GM23248 (cell line): Measurements from ENCODE around the gene PDGFRA. TPM values are rescaled to one million over a fixed set of nuclear protein-coding genes. Genes with fewer than 3 reads are reported as not detected.

Experiments
- DNase-seq: peaks from one replicate; pipeline ENCODE4 v3.0.0-alpha.2; 2015
- H2AFZ ChIP-seq: fragments of 200-600 bp; sonication (generic); 2 replicates; pipeline ENCODE4 v1.6.1; 2016; ENCODE audit warnings: antibody characterized with exemption
- H3F3A ChIP-seq: fragments of 200-600 bp; sonication (generic); 2 replicates; pipeline ENCODE4 v1.6.1; 2016; ENCODE audit warnings: mild to moderate bottlenecking, antibody characterized with exemption, mixed run types; ENCODE audit not compliant: insufficient read depth
- H3K27ac ChIP-seq: fragments of 200-600 bp; sonication (generic); 2 replicates; pipeline ENCODE4 v1.5.1; 2016; ENCODE audit warnings: mild to moderate bottlenecking
- H3K27me3 ChIP-seq: fragments of 200-600 bp; sonication (generic); replicated peaks from 2 replicates; pipeline ENCODE4 v1.6.1; 2016; ENCODE audit warnings: mild to moderate bottlenecking; ENCODE audit not compliant: insufficient read depth
- H3K36me3 ChIP-seq: fragments of 200-600 bp; sonication (generic); 2 replicates; pipeline ENCODE4 v1.6.1; 2016; ENCODE audit warnings: low read depth, mild to moderate bottlenecking
- H3K4me1 ChIP-seq: fragments of 200-600 bp; sonication (generic); 2 replicates; pipeline ENCODE4 v1.6.1; 2016; ENCODE audit warnings: mild to moderate bottlenecking; ENCODE audit not compliant: insufficient read depth
- H3K4me2 ChIP-seq: fragments of 200-600 bp; sonication (generic); one replicate; pipeline ENCODE4 v1.6.1; 2016; ENCODE audit warnings: mild to moderate bottlenecking; ENCODE audit not compliant: unreplicated experiment
- H3K4me3 ChIP-seq: fragments of 200-600 bp; sonication (generic); 2 replicates; pipeline ENCODE4 v1.5.1; 2016; ENCODE audit warnings: mild to moderate bottlenecking
- H3K79me2 ChIP-seq: fragments of 200-600 bp; sonication (generic); 2 replicates; pipeline ENCODE4 v1.6.1; 2016; ENCODE audit warnings: mild to moderate bottlenecking; ENCODE audit not compliant: insufficient read depth
- H3K9ac ChIP-seq: fragments of 200-600 bp; sonication (generic); 2 replicates; pipeline ENCODE4 v1.6.1; 2016; ENCODE audit warnings: mild to moderate bottlenecking
- H3K9me2 ChIP-seq: fragments of 200-600 bp; sonication (generic); 2 replicates; pipeline ENCODE4 v1.6.1; 2016; ENCODE audit warnings: mixed run types, mild to moderate bottlenecking, moderate library complexity; ENCODE audit not compliant: insufficient read depth
- H3K9me3 ChIP-seq: fragments of 200-600 bp; sonication (generic); one replicate; pipeline ENCODE4 v1.6.1; 2017; ENCODE audit warnings: low read depth
- H4K20me1 ChIP-seq: fragments of 200-600 bp; sonication (generic); 2 replicates; pipeline ENCODE4 v1.6.0; 2016; ENCODE audit not compliant: insufficient read depth
- EZH2 ChIP-seq: fragments of 200-600 bp; sonication (generic); IDR thresholded peaks from 2 replicates; pipeline ENCODE4 v1.6.1; 2018; ENCODE audit warnings: antibody characterized with exemption, mild to moderate bottlenecking; ENCODE audit not compliant: insufficient read depth, poor library complexity, severe bottlenecking
- EZH2phosphoT487 ChIP-seq: fragments of 200-600 bp; sonication (generic); IDR thresholded peaks from 2 replicates; pipeline ENCODE4 v1.6.1; 2018; ENCODE audit warnings: antibody characterized with exemption, moderate library complexity, mild to moderate bottlenecking, low read depth; ENCODE audit not compliant: insufficient read depth
- WGBS, 2 experiments: methylation state at CpG; one replicate each; pipeline ENCODE4 v1.1.6; 2015 to 2017; ENCODE audit warnings: low lambda C conversion rate in 2 of 2, low coverage in 1 of 2; ENCODE audit errors: missing lambda C conversion rate in 2 of 2; 5-methylcytosine and 5-hydroxymethylcytosine counted together
- in situ Hi-C: fragments of 300-500 bp; cut with MboI; formaldehyde crosslinking; loops from 2 replicates; pipeline ENCODE4 v1.15.0; 2020
- polyA plus RNA-seq: library from polyadenylated mRNA; unstranded; fragments of >200 nt; fragmentation: Nextera tagmentation; extraction: Ambion mirVana; gene quantifications from 2 replicates; pipeline ENCODE4 v1.2.1, GENCODE V29; 2016
- total RNA-seq: library from RNA; depleted of rRNA; stranded (reverse); fragments of >200 nt; shearing (Covaris generic); gene quantifications from 2 replicates; pipeline ENCODE4 v1.2.3, GENCODE V29; 2014

Gene PDGFRA
- total and polyA plus RNA-seq, 2 experiments from 2014 or later: 109 to 225 TPM

DNA sequence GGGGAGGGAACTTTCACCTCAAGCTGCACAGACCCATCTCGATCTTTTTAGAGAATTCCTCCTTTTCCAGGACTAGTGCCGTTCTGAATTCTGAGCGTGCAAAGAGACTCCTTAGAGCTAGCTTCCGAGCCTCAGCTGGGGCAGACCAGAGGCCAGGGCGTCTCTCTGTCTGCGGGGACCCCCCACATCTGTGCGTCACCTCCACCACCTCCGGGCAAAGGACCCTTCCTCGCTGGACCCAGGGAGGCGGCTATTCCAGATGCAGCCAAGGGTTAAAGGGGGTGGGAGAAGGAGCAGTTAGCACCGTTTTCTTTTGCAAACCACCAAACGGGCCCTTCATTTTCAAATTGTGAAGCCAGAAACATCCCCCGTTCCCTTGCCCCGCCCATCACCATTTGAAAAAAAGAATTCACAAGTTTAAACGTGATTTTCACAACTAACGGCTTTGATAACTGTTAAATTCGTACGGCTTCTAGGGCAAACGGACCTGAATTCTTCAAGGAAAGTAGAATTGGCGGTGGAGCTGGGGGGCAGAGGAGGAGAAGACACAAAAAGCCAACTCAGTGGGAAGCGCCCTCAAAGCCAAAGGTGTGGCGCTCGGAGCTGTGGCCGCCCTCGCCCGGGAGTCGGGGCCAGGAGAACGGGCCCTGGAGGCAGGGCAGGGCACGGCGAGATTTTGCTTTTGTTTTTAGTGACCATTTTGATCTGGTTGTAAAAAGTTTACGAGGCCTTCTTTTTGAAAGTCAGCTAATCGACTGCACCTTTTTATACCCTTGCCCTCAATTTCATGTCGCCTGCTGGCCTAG lies 3.3 kb upstream of the PDGFRA start:
- Histone ChIP-seq H3K4me1 (peaks cover 25% of the 10 kb centered on the region), H3K4me3 (peak overlapping the region; percentile 85), H3K9me2 (no peaks in the 10 kb centered on the region), H3K9ac (peak overlapping the region; percentile 92), H3K4me2 (peak overlapping the region; percentile 95), H3F3A (peaks cover 26% of the 10 kb centered on the region), H3K9me3 (no peaks in the 10 kb centered on the region), H4K20me1 (no peaks in the 10 kb centered on the region), H3K79me2 (peaks cover 18% of the 10 kb centered on the region), H3K27me3 (no peaks in the 10 kb centered on the region), H3K36me3 (0 out of 2 replicates have a peak, but pooled peaks cover 5% of the 10 kb centered on the region), H3K27ac (peak overlapping the region; percentile 87), H2AFZ (peak overlapping the region; percentile 92)
- no peak for TF ChIP-seq EZH2
- no peak for TF ChIP-seq EZH2phosphoT487
- 2 to 3% methylated on average over 33 of the region's 33 CpGs for WGBS, 2 experiments
- DNase-seq: peak; percentile 75
- in situ Hi-C loops: loop anchor here (10.0 to 25.0 kb wide), 5 partner anchors 321 to 1211 kb away; partner anchors contain the start of gene LNX1

- H3K4me3 ChIP-seq: peak overlapping the region; percentile 85
- H3K9me2 ChIP-seq: no peaks in the 10 kb centered on the region
- peak; percentile 83 for DNase-seq
- no peaks in the 10 kb centered on the region for H4K20me1 ChIP-seq
- H3K9me3 ChIP-seq: no peaks in the 10 kb centered on the region
- 1 to 2% methylated on average over 45 to 46 of the region's 47 CpGs for WGBS, 2 experiments
- no peaks in the 10 kb centered on the region for H3K27me3 ChIP-seq
- H3K9ac ChIP-seq: peak overlapping the region; percentile 92
- in situ Hi-C loops: loop anchor here (10.0 to 25.0 kb wide), 5 partner anchors 322 to 1212 kb away; partner anchors contain the start of gene LNX1
- peaks cover 26% of the 10 kb centered on the region for H3F3A ChIP-seq
- H3K36me3 ChIP-seq: 0 out of 2 replicates have a peak, but pooled peaks cover 5% of the 10 kb centered on the region
- H2AFZ ChIP-seq: peak overlapping the region; percentile 92
- H3K79me2 ChIP-seq: peaks cover 27% of the 10 kb centered on the region
- no peak for TF ChIP-seq EZH2
- TF ChIP-seq EZH2phosphoT487: no peak
- peak overlapping the region; percentile 95 for H3K4me2 ChIP-seq
- H3K27ac ChIP-seq: peak overlapping the region; percentile 87
- peaks cover 25% of the 10 kb centered on the region for H3K4me1 ChIP-seq
Measured at GRCh38 chr4:54226404-54227255, 2.5 kb upstream of the PDGFRA start.

- DNase-seq: peak; percentile 81
- WGBS, 2 experiments: 2% methylated on average over 35 to 36 of the region's 36 CpGs
- Histone ChIP-seq H3K79me2 (peaks cover 35% of the 10 kb centered on the region), H3K36me3 (0 out of 2 replicates have a peak, but pooled peaks cover 5% of the 10 kb centered on the region), H3K27ac (peak overlapping the region; percentile 87), H3K9ac (peak overlapping the region; percentile 92), H2AFZ (peak overlapping the region; percentile 92), H3K9me2 (no peaks in the 10 kb centered on the region), H3K9me3 (no peaks in the 10 kb centered on the region), H3K4me2 (peak overlapping the region; percentile 95), H3K27me3 (no peaks in the 10 kb centered on the region), H3K4me3 (peak overlapping the region; percentile 85), H3K4me1 (peaks cover 25% of the 10 kb centered on the region), H4K20me1 (no peaks in the 10 kb centered on the region), H3F3A (peaks cover 33% of the 10 kb centered on the region)
- TF ChIP-seq EZH2 (no peak), EZH2phosphoT487 (no peak)
- in situ Hi-C loops: loop anchor here (10.0 to 25.0 kb wide), 5 partner anchors 323 to 1213 kb away; partner anchors contain the start of gene LNX1
Measured at GRCh38 chr4:54227256-54228055, 1.6 kb upstream of the PDGFRA start.
